ENCODE measurements around the gene ARID1B. TPM values are rescaled to one million over a fixed set of nuclear protein-coding genes. Genes with fewer than 3 reads are reported as not detected.

ARID1B gene
- total RNA-seq, 2 donors from 2014 or later = 65.1 to 99.4 TPM

- TF ChIP-seq POLR2AphosphoS5 (IDR thresholded peaks at IDR 0.05) (no peak), CTCF (IDR thresholded peaks at IDR 0.05) (no peak), POLR2A (IDR thresholded peaks at IDR 0.05) (no peak)
- no peaks in the 10 kb centered on the region for H3K4me1 ChIP-seq (replicated peaks)
- no peak overlapping the region for H3K27ac ChIP-seq
- H3K9me3 ChIP-seq = no peaks in the 10 kb centered on the region
- no peaks in the 10 kb centered on the region for H3K36me3 ChIP-seq
- WGBS = 98% methylated on average over 2 of the region's 2 CpGs
- H3K4me3 ChIP-seq = no peak overlapping the region
- intact Hi-C loops (cut with DNase I) = no loop called here
- no peaks in the 10 kb centered on the region for H3K27me3 ChIP-seq (replicated peaks; ENCODE audit: insufficient read depth)
- no peak for DNase-seq (ENCODE audit: low spot score)
These were observed 310.8 kb downstream of the ARID1B start for GRCh38 chr6:157087974-157088373.

- intact Hi-C loops (cut with DNase I) = no loop called here
- no peaks in the 10 kb centered on the region for H3K4me1 ChIP-seq (replicated peaks)
- no peak overlapping the region for H3K27ac ChIP-seq
- H3K27me3 ChIP-seq (replicated peaks; ENCODE audit: insufficient read depth) = no peaks in the 10 kb centered on the region
- no peak overlapping the region for H3K4me3 ChIP-seq
- H3K9me3 ChIP-seq = no peaks in the 10 kb centered on the region
- TF ChIP-seq POLR2A (IDR thresholded peaks at IDR 0.05) (no peak), POLR2AphosphoS5 (IDR thresholded peaks at IDR 0.05) (no peak), CTCF (IDR thresholded peaks at IDR 0.05) (no peak)
- DNase-seq (ENCODE audit: low spot score) = no peak
- H3K36me3 ChIP-seq = no peaks in the 10 kb centered on the region
- WGBS = 85% methylated on average over 3 of the region's 3 CpGs
These were observed 311.7 kb downstream of the ARID1B start for GRCh38 chr6:157088841-157089240.

- Histone ChIP-seq H3K4me3 (no peak overlapping the region), H3K27me3 (replicated peaks; ENCODE audit: insufficient read depth) (no peaks in the 10 kb centered on the region), H3K27ac (no peak overlapping the region), H3K36me3 (no peaks in the 10 kb centered on the region), H3K4me1 (replicated peaks) (no peaks in the 10 kb centered on the region), H3K9me3 (no peaks in the 10 kb centered on the region)
- 49% methylated on average over 3 of the region's 3 CpGs for WGBS
- TF ChIP-seq POLR2AphosphoS5 (IDR thresholded peaks at IDR 0.05) (no peak), CTCF (IDR thresholded peaks at IDR 0.05) (no peak), POLR2A (IDR thresholded peaks at IDR 0.05) (no peak)
- intact Hi-C loops (cut with DNase I) = no loop called here
- no peak for DNase-seq (ENCODE audit: low spot score)
These were observed 312.1 kb downstream of the ARID1B start for GRCh38 chr6:157089258-157089657.

- no peaks in the 10 kb centered on the region for H3K27me3 ChIP-seq (replicated peaks; ENCODE audit: insufficient read depth)
- H3K36me3 ChIP-seq = no peaks in the 10 kb centered on the region
- WGBS = 56% methylated on average over 9 of the region's 9 CpGs
- H3K27ac ChIP-seq = no peak overlapping the region
- intact Hi-C loops (cut with DNase I) = no loop called here
- DNase-seq (ENCODE audit: low spot score) = no peak
- H3K9me3 ChIP-seq = no peaks in the 10 kb centered on the region
- H3K4me1 ChIP-seq (replicated peaks) = no peaks in the 10 kb centered on the region
- no peak overlapping the region for H3K4me3 ChIP-seq
- TF ChIP-seq POLR2AphosphoS5 (IDR thresholded peaks at IDR 0.05) (no peak), CTCF (IDR thresholded peaks at IDR 0.05) (no peak), POLR2A (IDR thresholded peaks at IDR 0.05) (no peak)
These were observed 312.7 kb downstream of the ARID1B start for GRCh38 chr6:157089851-157090250.

- H3K9me3 ChIP-seq = no peaks in the 10 kb centered on the region
- DNase-seq (ENCODE audit: low spot score) = no peak
- no peak overlapping the region for H3K27ac ChIP-seq
- H3K4me1 ChIP-seq (replicated peaks) = no peaks in the 10 kb centered on the region
- no peak overlapping the region for H3K4me3 ChIP-seq
- H3K27me3 ChIP-seq (replicated peaks; ENCODE audit: insufficient read depth) = no peaks in the 10 kb centered on the region
- no peaks in the 10 kb centered on the region for H3K36me3 ChIP-seq
- 92% methylated on average over 9 of the region's 9 CpGs for whole genome bisulfite sequencing
- intact Hi-C loops (cut with DNase I) = no loop called here
- TF ChIP-seq POLR2AphosphoS5 (IDR thresholded peaks at IDR 0.05) (no peak), POLR2A (IDR thresholded peaks at IDR 0.05) (no peak), CTCF (IDR thresholded peaks at IDR 0.05) (no peak)
These were observed 313.6 kb downstream of the ARID1B start for GRCh38 chr6:157090736-157091135.

All from prostate gland (tissue), 2 donors.